Psoas muscle (tissue), 8 donors: ENCODE results near the gene TFE3. TPM values are rescaled to one million over a fixed set of nuclear protein-coding genes. Genes with fewer than 3 reads are reported as not detected.
A peak's percentile ranks its signal among the peaks of the same experiment; 100 is the strongest.

ENCODE experiments used
- ATAC-seq, 4 donors: fragments of 200-7000 bp; cut with Tn5 transposase; one replicate each; pipeline ENCODE4 v1.9.1; 2020; ENCODE audit warnings: moderate library complexity in 3 of 4, mild to moderate bottlenecking in 2 of 4
- DNase-seq, 2 donors: peaks; one replicate each; pipeline ENCODE4 v3.0.0-alpha.2; 2020
- H3K27ac ChIP-seq: fragments of 200-600 bp; one replicate; pipeline ENCODE4 v1.8.0; 2022
- H3K27me3 ChIP-seq, 3 donors: fragments of 200-600 bp in 1 of 3; one replicate each; pipeline versions ENCODE4 v1.6.1 to v1.8.0; 2013 to 2022; ENCODE audit warnings: low read length in 2 of 3, mild to moderate bottlenecking in 2 of 3, moderate library complexity in 1 of 3; ENCODE audit not compliant: insufficient read depth in 3 of 3
- H3K36me3 ChIP-seq, 2 donors: fragments of 200-600 bp in 1 of 2; one replicate each; pipeline versions ENCODE4 v1.6.1 to v1.8.0; 2013 to 2022; ENCODE audit warnings: low read depth in 1 of 2, mild to moderate bottlenecking in 1 of 2, moderate library complexity in 1 of 2; ENCODE audit not compliant: insufficient read depth in 1 of 2
- H3K4me1 ChIP-seq: fragments of 200-600 bp; one replicate; pipeline ENCODE4 v1.8.0; 2022
- H3K4me3 ChIP-seq: fragments of 200-600 bp; one replicate; pipeline ENCODE4 v1.8.0; 2022; ENCODE audit warnings: mild to moderate bottlenecking
- H3K9me3 ChIP-seq: fragments of 200-600 bp; one replicate; pipeline ENCODE4 v1.8.0; 2022
- CTCF ChIP-seq: fragments of 200-600 bp; IDR thresholded peaks from one replicate; pipeline ENCODE4 v1.8.0; 2022; ENCODE audit warnings: antibody characterized with exemption
- WGBS, 3 donors: extraction: QIAGEN DNeasy Blood & Tissue Kit; methylation state at CpG; one replicate each; pipeline versions ENCODE4 v1.1.6 to v1.1.7; 2013; 5-methylcytosine and 5-hydroxymethylcytosine counted together
- intact Hi-C, 2 donors: fragments of 100-400 bp; cut with DNase I; formaldehyde crosslinking; loops; one replicate each; pipeline versions ENCODE4 v1.11.0 to v1.14.2; 2022
- polyA plus RNA-seq, 3 donors: library from polyadenylated mRNA; stranded (reverse); fragments of 200-250 nt; gene quantifications; one replicate each; pipeline ENCODE4 v1.2.3, GENCODE V29; 2013
- total RNA-seq, 4 donors: library from RNA; stranded (reverse); fragmentation: NEBNext Ultra II Directional in 2 of 4; extraction: Animal tissue kit (Norgen Biotek cat#: 25700) in 2 of 4; gene quantifications; one replicate each; pipeline versions ENCODE4 v1.2.1 to v1.2.4, GENCODE V29; 2021 to 2023
- donor health status: healthy with polysubstance abuse.
- donor health status: DM: no; HTN: no; CAD: no; lungs with moderate emphysema.
- donor health status: Bipolar disorder and iron deficiency.
- donor health status: healthy.
- donor health status: DM: yes; HTN: yes; CAD: no.
- donor health status: DM: no; HTN: no; CAD: no.
- donor health status: DM: no; HTN: no; CAD: no.
- donor health status: DM: yes; HTN: yes; CAD: no.

Gene TFE3
- total and polyA plus RNA-seq, 7 donors, result 16.9 to 55.2 (median 30.7) TPM

- no peak for ATAC-seq
- Histone ChIP-seq H3K27me3 (no peaks in the 10 kb centered on the region), H3K27ac (peak overlapping the region; percentile 80), H3K9me3 (no peaks in the 10 kb centered on the region), H3K4me3 (peak overlapping the region; percentile 52), H3K4me1 (peaks cover 2% of the 10 kb centered on the region), H3K36me3 (peaks cover 0 to 6% of the 10 kb centered on the region in 2 donors)
- no peak for TF ChIP-seq CTCF
- 3 to 37% (median 5%) methylated on average over 13 of the region's 13 CpGs for WGBS, 3 donors
- intact Hi-C loops, result loop anchor here in 1 of 2 donors (5.0 to 10.0 kb wide), 2 partner anchors 42 to 69 kb away; partner anchors contain the start of genes GRIPAP1 and KCND1
- no peak for DNase-seq
Measured at GRCh38 chrX:49043987-49044281, 777 bp upstream of the TFE3 start.

GRCh38 chrX:49042581-49043219 lies 457 bp downstream of the TFE3 start:
- peak overlapping the region; percentile 96 for H3K27ac ChIP-seq
- H3K9me3 ChIP-seq, result no peaks in the 10 kb centered on the region
- DNase-seq, result no peak
- ATAC-seq, result no peak
- 0 to 45% (median 1%) methylated on average over 12 to 29 of the region's 29 CpGs for WGBS, 3 donors
- no peaks in the 10 kb centered on the region for H3K27me3 ChIP-seq
- H3K4me1 ChIP-seq, result peaks cover 2% of the 10 kb centered on the region
- peaks cover 4 to 19% of the 10 kb centered on the region in 2 donors for H3K36me3 ChIP-seq
- no peak for TF ChIP-seq CTCF
- intact Hi-C loops, result loop anchor here in 1 of 2 donors (5.0 to 10.0 kb wide), 2 partner anchors 40 to 68 kb away; partner anchors contain the start of genes GRIPAP1 and KCND1
- H3K4me3 ChIP-seq, result peak overlapping the region; percentile 85

GRCh38 chrX:49041744-49042580 lies 1.2 kb downstream of the TFE3 start:
- Histone ChIP-seq H3K4me1 (peaks cover 2% of the 10 kb centered on the region), H3K4me3 (peak overlapping the region; percentile 85), H3K36me3 (peaks cover 6 to 26% of the 10 kb centered on the region in 2 donors), H3K27me3 (no peaks in the 10 kb centered on the region), H3K9me3 (no peaks in the 10 kb centered on the region), H3K27ac (peak overlapping the region; percentile 96)
- WGBS, 3 donors, result 6 to 23% (median 20%) methylated on average over 9 to 10 of the region's 10 CpGs
- no peak for TF ChIP-seq CTCF
- intact Hi-C loops, result loop anchor here in 1 of 2 donors (5.0 to 10.0 kb wide), 2 partner anchors 40 to 67 kb away; partner anchors contain the start of genes GRIPAP1 and KCND1
- DNase-seq (peak in 1 of 2 donors; percentile 30), ATAC-seq (peak in 1 of 4 donors; percentile 28)

- no peak for TF ChIP-seq CTCF
- 37 to 40% (median 38%) methylated on average over 7 of the region's 7 CpGs for WGBS, 3 donors
- peaks cover 2% of the 10 kb centered on the region for H3K4me1 ChIP-seq
- ATAC-seq (no peak), DNase-seq (no peak)
- H3K4me3 ChIP-seq, result peak overlapping the region; percentile 85
- intact Hi-C loops, result loop anchor here in 1 of 2 donors (5.0 to 10.0 kb wide), 2 partner anchors 38 to 66 kb away; partner anchors contain the start of genes GRIPAP1 and KCND1
- H3K9me3 ChIP-seq, result no peaks in the 10 kb centered on the region
- peaks cover 6 to 39% of the 10 kb centered on the region in 2 donors for H3K36me3 ChIP-seq
- peak overlapping the region; percentile 96 for H3K27ac ChIP-seq
- no peaks in the 10 kb centered on the region for H3K27me3 ChIP-seq
Measured at GRCh38 chrX:49040376-49040955, 2.7 kb downstream of the TFE3 start.
